Naive thymus-derived CD4-positive, alpha-beta T cell (primary cell): ENCODE results near the gene RPL5. TPM values are rescaled to one million over a fixed set of nuclear protein-coding genes. Genes with fewer than 3 reads are reported as not detected.

ENCODE experiments used
- ATAC-seq: fragments of 150-1000 bp; cut with Tn5 transposase; 2 replicates; pipeline ENCODE4 v1.10.0; 2021; ENCODE audit warnings: mild to moderate bottlenecking, moderate library complexity
- CTCF ChIA-PET: fragments of 350-600 bp; sonication (Branson Sonifier 250); formaldehyde crosslinking; loops from one replicate; lab custom pipeline; 2021; ENCODE audit warnings: antibody characterized with exemption; lab: Charles Lee
- POLR2A ChIA-PET: fragments of 350-600 bp; sonication (Branson Sonifier 250); formaldehyde crosslinking; loops from one replicate; lab custom pipeline; 2021; ENCODE audit warnings: antibody characterized with exemption, inconsistent platforms; lab: Charles Lee
- DNase-seq, 9 donors: peaks; one replicate each; pipeline versions ENCODE4 v3.0.0 to v3.0.0-alpha.2; 2020 to 2022; ENCODE audit warnings: mixed read lengths in 1 of 9
- H3K27ac ChIP-seq: one replicate; pipeline ENCODE4 v1.7.0; 2013; ENCODE audit warnings: mild to moderate bottlenecking, low read depth, low read length, moderate library complexity
- H3K27me3 ChIP-seq, 2 donors: one replicate each; pipeline ENCODE4 v1.7.0; 2013; ENCODE audit warnings: low read length in 2 of 2, mild to moderate bottlenecking in 2 of 2, moderate library complexity in 2 of 2; ENCODE audit not compliant: control insufficient read depth in 2 of 2, insufficient read depth in 2 of 2
- H3K36me3 ChIP-seq, 3 experiments: 1 replicate in 2 of 3; 2 replicates in 1 of 3; pipeline ENCODE4 v1.7.0; 2013; ENCODE audit warnings: low read length in 3 of 3, mild to moderate bottlenecking in 3 of 3, moderate library complexity in 1 of 3; ENCODE audit not compliant: insufficient read depth in 3 of 3, control insufficient read depth in 2 of 3
- H3K4me1 ChIP-seq, 2 donors: one replicate each; pipeline ENCODE4 v1.7.0; 2013; ENCODE audit warnings: low read length in 2 of 2, mild to moderate bottlenecking in 2 of 2, moderate library complexity in 1 of 2; ENCODE audit not compliant: control insufficient read depth in 2 of 2, insufficient read depth in 2 of 2
- H3K4me3 ChIP-seq: 2 replicates; pipeline ENCODE4 v1.7.0; 2013; ENCODE audit warnings: mild to moderate bottlenecking, low read length
- H3K9me3 ChIP-seq, 3 experiments: 1 replicate in 2 of 3; 2 replicates in 1 of 3; pipeline ENCODE4 v1.7.0; 2013; ENCODE audit warnings: low read length in 3 of 3; ENCODE audit not compliant: control insufficient read depth in 2 of 3
- H3K27ac Mint-ChIP-seq, 9 donors: one replicate each; pipeline ENCODE4 v1.8.0; 2020 to 2022; ENCODE audit warnings: mixed read lengths in 9 of 9, mild to moderate bottlenecking in 8 of 9, moderate library complexity in 5 of 9, inconsistent platforms in 2 of 9
- H3K27me3 Mint-ChIP-seq, 5 donors: one replicate each; pipeline ENCODE4 v1.8.0; 2021 to 2022; ENCODE audit warnings: mixed read lengths in 5 of 5, mild to moderate bottlenecking in 1 of 5
- H3K36me3 Mint-ChIP-seq, 5 donors: one replicate each; pipeline ENCODE4 v1.8.0; 2020 to 2022; ENCODE audit warnings: mixed read lengths in 5 of 5, mild to moderate bottlenecking in 3 of 5, inconsistent platforms in 1 of 5
- H3K4me1 Mint-ChIP-seq, 7 donors: one replicate each; pipeline ENCODE4 v1.8.0; 2020 to 2022; ENCODE audit warnings: mixed read lengths in 7 of 7, mild to moderate bottlenecking in 3 of 7, inconsistent platforms in 1 of 7
- H3K4me3 Mint-ChIP-seq, 10 donors: one replicate each; pipeline ENCODE4 v1.8.0; 2020 to 2022; ENCODE audit warnings: mild to moderate bottlenecking in 10 of 10, mixed read lengths in 10 of 10, moderate library complexity in 6 of 10, inconsistent platforms in 2 of 10
- H3K9me3 Mint-ChIP-seq, 11 donors: one replicate each; pipeline ENCODE4 v1.8.0; 2020 to 2022; ENCODE audit warnings: mixed read lengths in 11 of 11, mild to moderate bottlenecking in 4 of 11, inconsistent platforms in 1 of 11, moderate library complexity in 1 of 11
- intact Hi-C, 2 donors: fragments of 100-400 bp; cut with micrococcal nuclease; formaldehyde crosslinking; loops; one replicate each; pipeline ENCODE4 v1.15.1; 2023
- polyA plus RNA-seq, 2 donors: library from polyadenylated mRNA; unstranded; fragments of 300-500 nt; fragmentation: Illumina TruSeq; gene quantifications; one replicate each; pipeline ENCODE4 v1.2.3, GENCODE V29; 2021
- total RNA-seq, 6 experiments: library from RNA in 5 of 6; stranded (reverse) in 5 of 6; gene quantifications; 1 replicate in 5 of 6; 2 replicates in 1 of 6; pipeline ENCODE4 v1.2.3 and lab custom pipeline; 2021 to 2026

The RPL5 gene
- total and polyA plus RNA-seq, 7 experiments from 2014 or later, result 764 to 3,358 (median 1,635) TPM

DNA sequence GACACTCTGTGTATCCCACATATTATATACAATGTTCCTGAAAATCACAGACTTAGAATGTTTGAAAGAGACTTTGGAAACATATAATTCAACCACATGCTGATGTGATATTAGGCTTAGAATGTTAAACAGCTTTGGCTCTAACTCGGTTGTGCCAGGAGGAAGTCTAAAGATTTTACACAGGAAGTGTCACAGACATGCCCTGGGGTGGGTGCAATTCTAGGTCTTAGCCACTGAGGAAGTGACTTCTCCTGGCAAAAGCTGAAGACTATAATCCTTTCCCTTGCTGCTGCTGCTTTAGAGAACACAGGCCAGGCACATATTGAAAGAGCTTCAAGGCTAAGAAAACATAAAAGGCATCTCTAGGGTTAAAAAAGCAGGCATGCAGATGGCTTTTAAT lies 51.0 kb downstream of the RPL5 start:
- H3K4me1 ChIP-seq, result peaks cover 18 to 25% of the 10 kb centered on the region in 2 donors
- Mint-ChIP-seq H3K4me1 (peaks cover 24 to 61% (median 48%) of the 10 kb centered on the region in 7 donors), H3K27me3 (no peaks in the 10 kb centered on the region), H3K9me3 (peaks cover 0 to 2% (median 0%) of the 10 kb centered on the region in 11 donors), H3K4me3 (peak overlapping the region in 9 of 10 donors; percentile 22 to 68 (median 51)), H3K27ac (peak overlapping the region; percentile 45 to 96 (median 92)), H3K36me3 (peaks cover 0 to 7% (median 0%) of the 10 kb centered on the region in 5 donors)
- intact Hi-C loops, result loop anchor here in 1 of 2 donors (1.0 kb wide), 2 partner anchors 14 to 77 kb away; no protein-coding TSS in a partner anchor
- peak in 7 of 9 donors; percentile 43 to 65 (median 49) for DNase-seq
- no peaks in the 10 kb centered on the region for H3K9me3 ChIP-seq
- peak overlapping the region; percentile 54 for H3K27ac ChIP-seq
- no peaks in the 10 kb centered on the region for H3K36me3 ChIP-seq
- no peak overlapping the region for H3K4me3 ChIP-seq
- peak; percentile 95 for ATAC-seq
- ChIA-PET CTCF (interaction anchor here (0.9 to 2.2 kb wide), 6 partner anchors 18 to 111 kb away, joined by 3 to 14 read pairs (median 6); no protein-coding TSS in a partner anchor), POLR2A (interaction anchor here (0.6 to 2.8 kb wide), 7 partner anchors 9 to 116 kb away, joined by 3 to 20 read pairs (median 4); partner anchors contain the start of gene DIPK1A)
- no peaks in the 10 kb centered on the region for H3K27me3 ChIP-seq

DNA sequence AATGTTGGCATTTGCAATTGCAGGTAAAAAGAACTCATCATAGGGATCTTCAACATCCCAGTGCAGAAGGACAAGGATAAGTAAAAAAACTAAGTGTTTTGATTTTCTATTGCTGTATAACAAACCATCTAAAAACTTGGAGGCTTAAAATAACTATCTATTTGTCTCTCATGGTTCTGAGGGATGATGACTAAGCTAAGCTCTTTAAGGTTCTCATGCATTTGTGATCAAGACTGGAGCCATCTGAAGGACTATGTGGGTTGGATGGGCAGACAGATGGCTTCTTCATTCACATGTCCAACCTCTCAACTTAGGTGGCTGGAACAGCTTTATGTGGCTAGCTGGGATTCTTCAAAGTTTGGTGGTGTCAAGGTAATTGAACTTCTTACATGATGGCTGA lies 51.5 kb downstream of the RPL5 start:
- ATAC-seq, result peak; percentile 25
- Histone ChIP-seq H3K36me3 (no peaks in the 10 kb centered on the region), H3K4me3 (no peak overlapping the region), H3K27ac (peak overlapping the region; percentile 54), H3K27me3 (no peaks in the 10 kb centered on the region), H3K9me3 (no peaks in the 10 kb centered on the region), H3K4me1 (peaks cover 16 to 20% of the 10 kb centered on the region in 2 donors)
- intact Hi-C loops, result loop anchor here in 1 of 2 donors (1.0 kb wide), 2 partner anchors 14 to 77 kb away; no protein-coding TSS in a partner anchor
- ChIA-PET CTCF (interaction anchor here (0.6 to 2.2 kb wide), 7 partner anchors 24 to 907 kb away, joined by 3 to 14 read pairs (median 6); no protein-coding TSS in a partner anchor), POLR2A (interaction anchor here (0.8 to 2.8 kb wide), 8 partner anchors 9 to 115 kb away, joined by 3 to 20 read pairs (median 4); partner anchors contain the start of gene DIPK1A)
- no peaks in the 10 kb centered on the region for H3K27me3 Mint-ChIP-seq
- DNase-seq, result no peak
- H3K27ac Mint-ChIP-seq, result peak overlapping the region; percentile 55 to 96 (median 92)
- H3K4me3 Mint-ChIP-seq, result peak overlapping the region in 9 of 10 donors; percentile 22 to 68 (median 51)
- H3K4me1 Mint-ChIP-seq, result peaks cover 21 to 61% (median 47%) of the 10 kb centered on the region in 7 donors
- H3K9me3 Mint-ChIP-seq, result peaks cover 0 to 2% (median 0%) of the 10 kb centered on the region in 11 donors
- peaks cover 0 to 8% (median 0%) of the 10 kb centered on the region in 5 donors for H3K36me3 Mint-ChIP-seq

DNA sequence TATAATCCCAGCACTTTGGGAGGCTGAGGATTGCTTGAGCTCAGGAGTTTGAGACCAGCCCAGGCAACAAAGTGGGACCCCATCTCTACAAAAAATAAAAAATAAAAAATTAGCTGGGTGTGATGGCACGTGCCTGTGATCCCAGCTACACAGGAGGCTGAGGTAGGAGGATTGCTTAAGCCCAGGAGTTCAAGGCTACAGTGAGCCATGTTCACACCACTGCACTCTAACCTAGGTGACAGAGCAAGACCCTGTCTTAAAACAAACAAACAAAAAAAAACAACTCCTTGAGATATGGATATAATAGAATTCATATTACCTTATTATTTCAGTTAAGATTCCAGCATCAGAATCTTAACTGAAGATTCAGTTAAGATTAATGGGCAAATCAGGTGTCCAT lies 52.4 kb downstream of the RPL5 start:
- H3K27ac ChIP-seq, result peak overlapping the region; percentile 54
- peaks cover 16 to 19% of the 10 kb centered on the region in 2 donors for H3K4me1 ChIP-seq
- CTCF ChIA-PET, result interaction anchor here (0.9 to 2.1 kb wide), 9 partner anchors 16 to 117 kb away, joined by 3 to 14 read pairs (median 4); no protein-coding TSS in a partner anchor
- ATAC-seq (no peak), DNase-seq (no peak)
- Mint-ChIP-seq H3K27me3 (no peaks in the 10 kb centered on the region), H3K9me3 (peaks cover 0 to 3% (median 0%) of the 10 kb centered on the region in 11 donors), H3K27ac (peak overlapping the region in 8 of 9 donors; percentile 80 to 96 (median 92)), H3K4me1 (peaks cover 21 to 66% (median 52%) of the 10 kb centered on the region in 7 donors), H3K4me3 (no peak overlapping the region), H3K36me3 (peaks cover 0 to 11% (median 0%) of the 10 kb centered on the region in 5 donors)
- H3K36me3 ChIP-seq, result no peaks in the 10 kb centered on the region
- no peaks in the 10 kb centered on the region for H3K27me3 ChIP-seq
- no peaks in the 10 kb centered on the region for H3K9me3 ChIP-seq
- POLR2A ChIA-PET, result interaction anchor here (0.7 to 2.8 kb wide), 3 partner anchors 42 to 110 kb away, joined by 3 to 20 read pairs (median 4); partner anchors contain the start of gene DIPK1A
- intact Hi-C loops, result no loop called here
- no peak overlapping the region for H3K4me3 ChIP-seq

DNA sequence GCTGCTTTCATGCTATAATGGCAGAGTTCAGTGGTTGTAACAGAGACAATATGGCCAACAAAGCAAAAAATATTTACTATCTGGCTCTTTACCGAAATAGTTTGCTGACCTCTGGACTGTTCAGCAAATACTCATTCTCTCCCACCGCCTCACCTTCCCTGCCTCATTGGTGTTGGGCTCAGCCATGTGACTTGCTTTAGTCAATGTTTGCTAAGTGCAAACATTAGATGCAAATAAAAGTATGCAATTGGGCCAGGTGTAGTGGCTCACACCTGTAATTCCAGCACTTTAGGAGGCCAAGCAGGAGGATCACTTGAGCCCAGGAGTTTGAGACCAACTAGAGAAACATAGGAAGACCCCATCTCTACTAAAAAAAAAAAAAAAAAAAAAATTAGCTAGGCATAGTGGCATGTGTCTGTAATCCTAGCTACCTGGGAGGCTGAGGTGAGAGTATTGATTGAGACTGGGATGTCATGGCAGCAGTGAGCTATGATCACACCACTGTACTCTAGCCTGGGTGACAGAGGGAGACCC lies 55.1 kb downstream of the RPL5 start:
- intact Hi-C loops, result no loop called here
- DNase-seq (no peak), ATAC-seq (no peak)
- CTCF ChIA-PET, result interaction anchor here (0.6 to 2.1 kb wide), 2 partner anchors 73 to 148 kb away, joined by 3 to 6 read pairs; no protein-coding TSS in a partner anchor
- Histone ChIP-seq H3K36me3 (no peaks in the 10 kb centered on the region), H3K27me3 (no peaks in the 10 kb centered on the region), H3K9me3 (no peaks in the 10 kb centered on the region), H3K4me1 (peaks cover 16 to 19% of the 10 kb centered on the region in 2 donors), H3K4me3 (no peak overlapping the region), H3K27ac (peak overlapping the region; percentile 19)
- H3K36me3 Mint-ChIP-seq, result peaks cover 0 to 14% (median 6%) of the 10 kb centered on the region in 5 donors
- POLR2A ChIA-PET, result no interaction called here
- no peak overlapping the region for H3K4me3 Mint-ChIP-seq
- H3K27me3 Mint-ChIP-seq, result no peaks in the 10 kb centered on the region
- H3K27ac Mint-ChIP-seq, result peak overlapping the region; percentile 22 to 89 (median 60)
- peaks cover 16 to 53% (median 38%) of the 10 kb centered on the region in 7 donors for H3K4me1 Mint-ChIP-seq
- peaks cover 0 to 8% (median 2%) of the 10 kb centered on the region in 11 donors for H3K9me3 Mint-ChIP-seq

DNA sequence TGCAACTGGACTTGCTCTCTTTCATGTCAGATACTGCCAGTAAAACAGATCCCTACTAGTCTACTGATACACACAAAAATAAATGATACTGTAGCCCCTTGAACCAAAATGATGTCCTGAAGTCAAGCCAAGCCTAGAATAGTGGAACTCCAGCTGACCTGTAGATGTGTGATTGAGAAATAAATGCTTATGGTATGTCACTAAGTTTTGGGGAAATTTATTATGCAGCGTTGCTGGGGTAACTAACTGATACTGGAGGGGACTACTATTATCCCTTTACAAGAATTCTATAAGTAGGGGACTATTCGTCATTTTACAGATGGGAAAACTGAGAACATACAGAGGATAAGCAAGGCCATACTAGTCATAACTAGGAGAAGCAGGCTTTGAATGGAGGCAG lies 55.6 kb downstream of the RPL5 start:
- peaks cover 0 to 12% (median 4%) of the 10 kb centered on the region in 11 donors for H3K9me3 Mint-ChIP-seq
- intact Hi-C loops, result no loop called here
- ATAC-seq, result no peak

More for the DNA sequence above, 55.6 kb downstream of the RPL5 start:
- peaks cover 12 to 52% (median 34%) of the 10 kb centered on the region in 7 donors for H3K4me1 Mint-ChIP-seq
- Histone ChIP-seq H3K27ac (peak overlapping the region; percentile 28), H3K4me1 (peaks cover 15 to 16% of the 10 kb centered on the region in 2 donors), H3K9me3 (no peaks in the 10 kb centered on the region), H3K27me3 (no peaks in the 10 kb centered on the region), H3K4me3 (no peak overlapping the region), H3K36me3 (no peaks in the 10 kb centered on the region)
- no peak for DNase-seq
- H3K4me3 Mint-ChIP-seq, result no peak overlapping the region
- no peaks in the 10 kb centered on the region for H3K27me3 Mint-ChIP-seq
- POLR2A ChIA-PET, result interaction anchor here (1.6 kb wide), 2 partner anchors 11 to 191 kb away, joined by 4 to 7 read pairs; partner anchors contain the start of gene MTF2
- peak overlapping the region in 8 of 9 donors; percentile 22 to 89 (median 68) for H3K27ac Mint-ChIP-seq
- CTCF ChIA-PET, result interaction anchor here (0.6 to 2.1 kb wide), 3 partner anchors 72 to 149 kb away, joined by 3 to 6 read pairs (median 4); no protein-coding TSS in a partner anchor
- peaks cover 0 to 16% (median 6%) of the 10 kb centered on the region in 5 donors for H3K36me3 Mint-ChIP-seq
